ENCODE results near the gene ATP11C. TPM values are rescaled to one million over a fixed set of nuclear protein-coding genes. Genes with fewer than 3 reads are reported as not detected.

The ATP11C gene
- polyA plus RNA-seq, 3 donors, result 1.6 to 6.7 (median 2.5) TPM

GRCh38 chrX:139725720-139726119, 207.1 kb downstream of the ATP11C start:
- Mint-ChIP-seq H3K4me1 (peaks cover 4% of the 10 kb centered on the region), H3K27ac (no peak overlapping the region), H3K4me3 (no peak overlapping the region), H3K9me3 (no peaks in the 10 kb centered on the region), H3K27me3 (ENCODE audit: low read depth in 3 of 3) (no peaks in the 10 kb centered on the region), H3K36me3 (peaks cover 6 to 18% of the 10 kb centered on the region in 2 donors)
- no CpG with 5 or more reads among the region's 1 CpG for WGBS (ENCODE audit: insufficient coverage)
- Histone ChIP-seq H3K4me2 (replicated peaks; ENCODE audit: extremely low read depth, low read length, poor library complexity, severe bottlenecking) (no peak overlapping the region), H3K4me3 (replicated peaks in 1 of 3; ENCODE audit: low read depth in 2 of 3, low read length in 3 of 3) (no peak overlapping the region), H3K27ac (ENCODE audit: low read depth in 1 of 2, low read length in 2 of 2) (no peak overlapping the region), H3K9me3 (replicated peaks in 1 of 2; ENCODE audit: control insufficient read depth in 1 of 2, insufficient read depth in 1 of 2, low read length in 2 of 2) (no peaks in the 10 kb centered on the region), H3K4me1 (ENCODE audit: control insufficient read depth in 1 of 2, insufficient read depth in 2 of 2, low read length in 2 of 2) (no peaks in the 10 kb centered on the region), H3K9ac (ENCODE audit: insufficient read depth, low read length, poor library complexity, severe bottlenecking) (no peak overlapping the region), H3K36me3 (replicated peaks in 1 of 2; ENCODE audit: control insufficient read depth in 1 of 2, insufficient read depth in 2 of 2, low read length in 2 of 2) (peaks cover 0 to 14% of the 10 kb centered on the region in 2 donors), H3K79me2 (ENCODE audit: insufficient read depth, low read length) (no peaks in the 10 kb centered on the region), H3K27me3 (ENCODE audit: control insufficient read depth in 2 of 2, insufficient read depth in 2 of 2, low read length in 2 of 2) (no peaks in the 10 kb centered on the region), H4K20me1 (ENCODE audit: insufficient read depth, low read length) (no peaks in the 10 kb centered on the region), H2AFZ (ENCODE audit: insufficient read depth, low read depth, low read length, poor library complexity, severe bottlenecking) (no peak overlapping the region)
- intact Hi-C loops (cut with micrococcal nuclease), result no loop called here
- DNase-seq, result no peak
- no peak for TF ChIP-seq CTCF (IDR thresholded peaks at IDR 0.05)

- Histone ChIP-seq H3K4me2 (replicated peaks; ENCODE audit: extremely low read depth, low read length, poor library complexity, severe bottlenecking) (no peak overlapping the region), H3K4me1 (ENCODE audit: control insufficient read depth in 1 of 2, insufficient read depth in 2 of 2, low read length in 2 of 2) (no peaks in the 10 kb centered on the region), H3K4me3 (replicated peaks in 1 of 3; ENCODE audit: low read depth in 2 of 3, low read length in 3 of 3) (no peak overlapping the region), H3K27ac (ENCODE audit: low read depth in 1 of 2, low read length in 2 of 2) (no peak overlapping the region), H4K20me1 (ENCODE audit: insufficient read depth, low read length) (no peaks in the 10 kb centered on the region), H3K79me2 (ENCODE audit: insufficient read depth, low read length) (no peaks in the 10 kb centered on the region), H3K9ac (ENCODE audit: insufficient read depth, low read length, poor library complexity, severe bottlenecking) (no peak overlapping the region), H3K36me3 (replicated peaks in 1 of 2; ENCODE audit: control insufficient read depth in 1 of 2, insufficient read depth in 2 of 2, low read length in 2 of 2) (peaks cover 0 to 8% of the 10 kb centered on the region in 2 donors), H2AFZ (ENCODE audit: insufficient read depth, low read depth, low read length, poor library complexity, severe bottlenecking) (no peak overlapping the region), H3K9me3 (replicated peaks in 1 of 2; ENCODE audit: control insufficient read depth in 1 of 2, insufficient read depth in 1 of 2, low read length in 2 of 2) (no peaks in the 10 kb centered on the region), H3K27me3 (ENCODE audit: control insufficient read depth in 2 of 2, insufficient read depth in 2 of 2, low read length in 2 of 2) (no peaks in the 10 kb centered on the region)
- intact Hi-C loops (cut with micrococcal nuclease), result no loop called here
- no peak overlapping the region for H3K4me3 Mint-ChIP-seq
- H3K4me1 Mint-ChIP-seq, result peaks cover 4% of the 10 kb centered on the region
- H3K27me3 Mint-ChIP-seq (ENCODE audit: low read depth in 3 of 3), result no peaks in the 10 kb centered on the region
- no peaks in the 10 kb centered on the region for H3K9me3 Mint-ChIP-seq
- no peak overlapping the region for H3K27ac Mint-ChIP-seq
- TF ChIP-seq CTCF (IDR thresholded peaks at IDR 0.05), result no peak
- H3K36me3 Mint-ChIP-seq, result peaks cover 6 to 13% of the 10 kb centered on the region in 2 donors
- no peak for DNase-seq
- WGBS (ENCODE audit: insufficient coverage), result no CpG with 5 or more reads among the region's 2 CpGs
Observed at GRCh38 chrX:139724626-139725025, 208.2 kb downstream of the ATP11C start.
